KMS-11 (cell line): Measurements from ENCODE around the gene JADE3.

ENCODE experiments used
- H2AFZ ChIP-seq: fragments of 200-600 bp; sonication (generic); 2 replicates; pipeline ENCODE4 v1.6.1; 2016; ENCODE audit warnings: antibody characterized with exemption, mixed run types, low read depth
- H3K27ac ChIP-seq: fragments of 200-600 bp; sonication (generic); 2 replicates; pipeline ENCODE4 v1.6.1; 2016; ENCODE audit warnings: mild to moderate bottlenecking, mixed run types
- H3K27me3 ChIP-seq: fragments of 200-600 bp; sonication (generic); 2 replicates; pipeline ENCODE4 v1.6.1; 2017; ENCODE audit warnings: mild to moderate bottlenecking, low read depth, mixed run types, moderate library complexity; ENCODE audit not compliant: insufficient read depth
- H3K36me3 ChIP-seq: fragments of 200-600 bp; sonication (generic); 2 replicates; pipeline ENCODE4 v1.6.1; 2017; ENCODE audit warnings: mild to moderate bottlenecking, mixed run types; ENCODE audit not compliant: insufficient read depth
- H3K4me1 ChIP-seq: fragments of 200-600 bp; sonication (generic); 2 replicates; pipeline ENCODE4 v1.6.1; 2016; ENCODE audit warnings: mild to moderate bottlenecking, low read depth, mixed run types; ENCODE audit not compliant: poor library complexity, severe bottlenecking
- H3K4me2 ChIP-seq: fragments of 200-600 bp; sonication (generic); 2 replicates; pipeline ENCODE4 v1.7.0; 2016; ENCODE audit warnings: mild to moderate bottlenecking, mixed run types
- H3K4me3 ChIP-seq: fragments of 200-600 bp; sonication (generic); IDR thresholded peaks from 2 replicates; pipeline ENCODE4 v1.6.1; 2017; ENCODE audit warnings: low read depth, low read length, mixed read lengths; ENCODE audit not compliant: insufficient read depth
- H3K79me2 ChIP-seq: fragments of 200-600 bp; sonication (generic); 2 replicates; pipeline ENCODE4 v1.6.1; 2016; ENCODE audit warnings: low read depth, mixed run types; ENCODE audit not compliant: insufficient read depth
- H3K9ac ChIP-seq: fragments of 200-600 bp; sonication (generic); 2 replicates; pipeline ENCODE4 v1.6.1; 2016; ENCODE audit warnings: mild to moderate bottlenecking, mixed run types
- H4K20me1 ChIP-seq: fragments of 200-600 bp; sonication (generic); 2 replicates; pipeline ENCODE4 v1.6.1; 2016; ENCODE audit warnings: mild to moderate bottlenecking, mixed run types; ENCODE audit not compliant: insufficient read depth
- TF ChIP-seq, protein P1 (sequence below): fragments of 200-600 bp; sonication (generic); conservative IDR thresholded peaks from 2 replicates; pipeline ENCODE4 v1.6.1; 2017; ENCODE audit warnings: low read depth, mild to moderate bottlenecking, antibody characterized with exemption, low read length, moderate library complexity, mixed read lengths

JADE3 gene

DNA sequence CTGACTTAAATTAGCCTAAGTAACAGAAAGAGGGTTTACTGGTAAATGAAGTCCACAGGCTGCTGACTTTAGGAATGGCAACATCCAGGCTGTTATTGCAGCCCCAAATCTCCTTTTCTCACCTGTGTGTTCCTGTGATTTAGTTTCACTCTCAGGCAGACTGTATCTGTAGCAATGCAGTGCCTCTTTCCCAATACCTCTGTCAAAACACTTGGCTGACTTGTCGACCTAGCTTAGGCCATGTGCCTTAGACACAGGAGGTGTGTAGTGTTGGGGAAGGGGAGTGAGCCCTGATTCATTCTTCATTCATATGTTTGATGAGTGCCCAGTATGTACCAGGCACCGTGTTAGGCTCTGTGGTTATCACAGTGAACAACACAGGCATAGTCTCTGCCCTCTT lies 46.9 kb downstream of the JADE3 start:
- Histone ChIP-seq H3K27ac (no peak overlapping the region), H3K27me3 (no peaks in the 10 kb centered on the region), H3K9ac (no peak overlapping the region), H3K4me3 (no peak overlapping the region), H3K36me3 (no peaks in the 10 kb centered on the region), H3K4me2 (no peak overlapping the region; the same call in 1 of the 2 replicates), H3K79me2 (peaks cover 5% of the 10 kb centered on the region; the same call in 1 of the 2 replicates), H2AFZ (no peak overlapping the region), H3K4me1 (peaks cover 83% of the 10 kb centered on the region), H4K20me1 (no peaks in the 10 kb centered on the region)
- TF ChIP-seq, protein P1, sequence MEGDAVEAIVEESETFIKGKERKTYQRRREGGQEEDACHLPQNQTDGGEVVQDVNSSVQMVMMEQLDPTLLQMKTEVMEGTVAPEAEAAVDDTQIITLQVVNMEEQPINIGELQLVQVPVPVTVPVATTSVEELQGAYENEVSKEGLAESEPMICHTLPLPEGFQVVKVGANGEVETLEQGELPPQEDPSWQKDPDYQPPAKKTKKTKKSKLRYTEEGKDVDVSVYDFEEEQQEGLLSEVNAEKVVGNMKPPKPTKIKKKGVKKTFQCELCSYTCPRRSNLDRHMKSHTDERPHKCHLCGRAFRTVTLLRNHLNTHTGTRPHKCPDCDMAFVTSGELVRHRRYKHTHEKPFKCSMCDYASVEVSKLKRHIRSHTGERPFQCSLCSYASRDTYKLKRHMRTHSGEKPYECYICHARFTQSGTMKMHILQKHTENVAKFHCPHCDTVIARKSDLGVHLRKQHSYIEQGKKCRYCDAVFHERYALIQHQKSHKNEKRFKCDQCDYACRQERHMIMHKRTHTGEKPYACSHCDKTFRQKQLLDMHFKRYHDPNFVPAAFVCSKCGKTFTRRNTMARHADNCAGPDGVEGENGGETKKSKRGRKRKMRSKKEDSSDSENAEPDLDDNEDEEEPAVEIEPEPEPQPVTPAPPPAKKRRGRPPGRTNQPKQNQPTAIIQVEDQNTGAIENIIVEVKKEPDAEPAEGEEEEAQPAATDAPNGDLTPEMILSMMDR = no peak

DNA sequence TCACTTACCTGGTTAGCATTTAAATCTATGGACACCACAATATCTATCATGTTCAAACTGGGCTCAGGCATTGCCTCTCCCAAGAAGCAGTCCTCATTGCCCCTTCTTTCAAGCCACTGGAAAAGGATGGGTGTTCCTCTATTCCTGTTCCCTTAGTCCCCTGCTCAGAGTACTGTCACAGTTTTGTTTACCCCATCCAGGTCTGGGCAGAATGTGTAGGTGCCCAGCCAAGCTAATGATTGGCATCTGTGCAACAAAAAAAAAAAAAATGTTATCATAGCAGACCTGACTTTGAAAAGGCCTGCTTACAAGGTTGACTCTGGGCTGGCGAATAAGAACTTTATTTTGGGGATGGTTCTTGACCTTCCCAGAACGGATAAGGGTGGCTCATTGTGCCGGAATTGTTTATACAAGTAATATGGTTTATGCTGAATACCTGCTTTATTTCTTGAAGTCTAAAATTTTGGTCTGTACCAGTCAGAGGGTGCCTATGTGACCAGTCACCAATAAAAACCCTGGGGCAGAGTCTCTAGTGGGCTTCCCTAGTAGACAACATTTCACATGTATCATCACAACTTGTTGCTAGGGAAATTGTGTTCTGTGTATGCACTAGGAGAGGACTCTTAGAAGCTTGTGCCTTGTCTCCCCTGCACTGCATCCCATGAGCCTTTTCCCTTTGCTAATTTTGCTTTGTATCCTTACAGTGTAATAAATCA lies 47.9 kb downstream of the JADE3 start:
- no peak overlapping the region for H3K9ac ChIP-seq
- peaks cover 5% of the 10 kb centered on the region; the same call in 1 of the 2 replicates for H3K79me2 ChIP-seq
- H3K4me1 ChIP-seq = peaks cover 73% of the 10 kb centered on the region
- H3K27ac ChIP-seq = no peak overlapping the region
- H3K4me2 ChIP-seq = no peak overlapping the region
- TF ChIP-seq, protein P1 = no peak
- no peaks in the 10 kb centered on the region for H3K36me3 ChIP-seq
- no peaks in the 10 kb centered on the region for H3K27me3 ChIP-seq
- no peak overlapping the region for H3K4me3 ChIP-seq
- no peaks in the 10 kb centered on the region for H4K20me1 ChIP-seq
- H2AFZ ChIP-seq = no peak overlapping the region

DNA sequence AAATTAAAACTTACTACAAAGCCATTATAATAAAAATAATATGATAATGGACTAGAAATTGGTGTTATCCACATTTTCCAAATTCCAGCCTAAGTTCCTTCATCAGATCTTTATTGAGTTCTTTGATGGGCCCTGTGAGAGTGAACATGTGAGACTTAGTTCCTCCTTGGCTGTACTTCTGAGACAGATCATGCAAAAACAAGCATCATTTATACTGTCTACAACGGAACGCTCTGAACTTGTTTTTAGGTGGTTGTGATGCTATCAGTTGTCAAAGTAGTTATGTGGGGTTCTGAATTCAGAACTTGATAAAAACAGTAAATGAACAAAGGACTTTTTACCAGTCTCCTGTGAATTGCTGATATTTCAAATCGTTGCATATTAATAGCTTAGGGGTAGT lies 48.9 kb downstream of the JADE3 start:
- TF ChIP-seq, protein P1 = no peak
- no peaks in the 10 kb centered on the region for H4K20me1 ChIP-seq
- H3K79me2 ChIP-seq = no peaks in the 10 kb centered on the region
- H3K27me3 ChIP-seq = no peaks in the 10 kb centered on the region
- no peak overlapping the region; the same call in 1 of the 2 replicates for H3K9ac ChIP-seq
- H2AFZ ChIP-seq = no peak overlapping the region
- H3K4me3 ChIP-seq = no peak overlapping the region
- H3K4me2 ChIP-seq = peak overlapping the region; percentile 84
- peaks cover 64% of the 10 kb centered on the region for H3K4me1 ChIP-seq
- no peaks in the 10 kb centered on the region for H3K36me3 ChIP-seq
- peak overlapping the region; percentile 61 for H3K27ac ChIP-seq

DNA sequence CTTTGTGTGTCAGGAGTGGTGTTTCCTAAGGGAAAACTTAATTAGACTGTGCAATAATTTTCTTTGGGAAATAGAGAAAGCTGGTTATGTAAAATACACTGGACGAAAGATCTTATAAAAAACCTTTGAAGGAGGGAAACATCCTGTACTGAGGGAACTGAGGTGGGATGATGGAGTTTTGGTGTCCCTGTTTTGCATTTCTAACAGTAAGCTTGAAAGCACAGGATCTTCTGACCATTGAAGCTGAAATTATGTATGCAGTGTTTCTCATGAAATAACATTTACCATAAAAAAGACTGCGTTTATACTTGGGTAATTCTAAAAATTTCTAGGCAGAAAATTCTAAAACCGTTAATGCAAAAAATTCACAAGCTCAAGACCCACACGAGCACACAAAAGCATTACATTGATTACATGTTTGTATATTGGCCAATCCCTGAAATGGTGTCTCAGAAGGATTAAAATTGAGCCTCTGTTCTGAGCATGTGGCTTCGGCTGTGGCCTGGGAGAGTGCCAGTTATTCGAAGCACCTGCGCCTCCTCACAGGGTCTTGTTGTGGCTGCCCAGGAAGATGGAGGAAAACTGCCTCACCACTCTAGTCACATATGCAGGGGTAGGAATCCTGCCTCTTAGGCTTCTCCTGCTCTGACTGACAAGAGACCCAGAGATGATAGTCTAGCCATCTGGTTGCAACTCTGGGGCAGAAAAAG lies 49.5 kb downstream of the JADE3 start:
- peak overlapping the region; percentile 84 for H3K4me2 ChIP-seq
- H3K27ac ChIP-seq = peak overlapping the region; percentile 61
- H3K4me3 ChIP-seq = no peak overlapping the region
- no peaks in the 10 kb centered on the region for H3K36me3 ChIP-seq
- H4K20me1 ChIP-seq = no peaks in the 10 kb centered on the region
- H3K4me1 ChIP-seq = peaks cover 64% of the 10 kb centered on the region
- TF ChIP-seq, protein P1 = no peak
- peak overlapping the region; percentile 34; the same call in 1 of the 2 replicates for H3K9ac ChIP-seq
- no peaks in the 10 kb centered on the region for H3K27me3 ChIP-seq
- no peak overlapping the region for H2AFZ ChIP-seq
- H3K79me2 ChIP-seq = no peaks in the 10 kb centered on the region
